Measurements from ENCODE around the gene MAT1A. TPM values are rescaled to one million over a fixed set of nuclear protein-coding genes. Genes with fewer than 3 reads are reported as not detected.

Gene MAT1A
- total RNA-seq, 1 experiment from 2014 or later = 1.6 TPM

GRCh38 chr10:80322711-80323110, 33.3 kb upstream of the MAT1A start:
- Histone ChIP-seq H3K9ac (ENCODE audit: low read length) (no peak overlapping the region), H3K4me3 (replicated peaks in 1 of 2; ENCODE audit: low read depth in 1 of 2, low read length in 2 of 2) (no peak overlapping the region), H3K79me2 (ENCODE audit: insufficient read depth, low read length) (no peaks in the 10 kb centered on the region), H2AFZ (ENCODE audit: low read depth, low read length, poor library complexity, severe bottlenecking) (no peak overlapping the region), H3K4me2 (ENCODE audit: low read length) (no peak overlapping the region), H3K4me1 (ENCODE audit: control insufficient read depth in 1 of 2, insufficient read depth in 2 of 2, low read length in 2 of 2) (peaks cover 0 to 10% of the 10 kb centered on the region in 2 experiments; a peak in 3 of 4 replicates), H4K20me1 (ENCODE audit: insufficient read depth) (no peaks in the 10 kb centered on the region), H3K27me3 (ENCODE audit: insufficient read depth, low read length) (no peaks in the 10 kb centered on the region), H3K27ac (ENCODE audit: low read depth, low read length) (no peak overlapping the region), H3K9me3 (ENCODE audit: control insufficient read depth in 1 of 2, insufficient read depth in 1 of 2, low read depth in 1 of 2, low read length in 2 of 2) (no peaks in the 10 kb centered on the region), H3K36me3 (ENCODE audit: control insufficient read depth in 1 of 2, insufficient read depth in 2 of 2, low read length in 2 of 2) (no peaks in the 10 kb centered on the region), H3K9me2 (ENCODE audit: insufficient read depth) (peaks cover 3% of the 10 kb centered on the region; the same call in 1 of the 2 replicates)
- BruUV-seq (replicated peaks) = no TSS peak
- TF ChIP-seq TCF7L2 (IDR thresholded peaks at IDR 0.05; ENCODE audit: borderline replicate concordance, extremely low read depth, insufficient read depth, insufficient read length) = no peak
- no peak for TF ChIP-seq SRF (IDR thresholded peaks at IDR 0.05; ENCODE audit: low read depth)
- no peak for TF ChIP-seq REST (IDR thresholded peaks at IDR 0.05; ENCODE audit: low read depth)
- no peak for TF ChIP-seq JUND (IDR thresholded peaks at IDR 0.05)
- no peak for TF ChIP-seq FOSL1 (IDR thresholded peaks at IDR 0.05; ENCODE audit: low read depth)
- no peak for TF ChIP-seq ZBTB33 (IDR thresholded peaks at IDR 0.05; ENCODE audit: extremely low read depth, insufficient replicate concordance, low read length)
- no peak for TF ChIP-seq CEBPB (IDR thresholded peaks at IDR 0.05; ENCODE audit: low read depth)
- ChIA-PET RAD21 (ENCODE audit: low non-redundant PET in 1 of 2, low total read pairs in 2 of 2, uncharacterized antibody in 2 of 2, unreplicated experiment in 2 of 2) (no interaction called here), CTCF (no interaction called here), POLR2A (interaction anchor here (0.6 kb wide), 1 partner anchor 130 kb away, joined by 3 read pairs; no protein-coding TSS in a partner anchor)
- DNase-seq (ENCODE audit: low read depth, low spot score) = no peak
- intact Hi-C loops (cut with micrococcal nuclease) = no loop called here
- no peak for ATAC-seq
